HG02642 (cell line): ENCODE results near the gene POLN.
"Not testable (repeated sequence)": the region's sequence is repeated elsewhere in the genome, so short reads cannot be mapped to it uniquely, and the experiment has no call there.

Source experiments
- ATAC-seq: cut with Tn5 transposase; IDR thresholded peaks from one replicate; pipeline ENCODE4 v1.9.1; 2021; ENCODE audit warnings: mild to moderate bottlenecking; ENCODE audit not compliant: unreplicated experiment, poor library complexity

POLN gene

GRCh38 chr4:2231082-2231481 is 10.8 kb downstream of the POLN start:
- ATAC-seq: no peak

DNA sequence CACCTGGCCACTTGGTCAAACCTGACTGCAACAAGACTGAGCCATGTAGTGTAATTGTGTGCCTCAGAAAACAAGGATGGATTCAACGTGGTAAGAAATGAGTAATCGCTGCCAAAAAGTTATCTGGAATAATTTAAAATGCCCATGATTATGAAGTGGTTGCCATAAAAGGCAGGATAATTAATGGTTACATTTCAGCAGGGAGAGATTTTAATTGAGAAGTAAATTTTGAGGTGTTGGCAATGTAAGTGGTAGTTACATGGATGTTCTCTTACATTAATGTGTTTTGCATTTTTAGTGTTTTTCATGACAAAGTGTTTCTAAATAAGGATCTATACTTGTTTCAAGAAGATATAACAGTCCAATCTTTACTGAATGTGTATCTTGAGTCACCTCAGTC is 15.7 kb downstream of the POLN start:
- ATAC-seq: no peak

GRCh38 chr4:2222838-2223237 is 19.1 kb downstream of the POLN start:
- ATAC-seq: no peak

DNA sequence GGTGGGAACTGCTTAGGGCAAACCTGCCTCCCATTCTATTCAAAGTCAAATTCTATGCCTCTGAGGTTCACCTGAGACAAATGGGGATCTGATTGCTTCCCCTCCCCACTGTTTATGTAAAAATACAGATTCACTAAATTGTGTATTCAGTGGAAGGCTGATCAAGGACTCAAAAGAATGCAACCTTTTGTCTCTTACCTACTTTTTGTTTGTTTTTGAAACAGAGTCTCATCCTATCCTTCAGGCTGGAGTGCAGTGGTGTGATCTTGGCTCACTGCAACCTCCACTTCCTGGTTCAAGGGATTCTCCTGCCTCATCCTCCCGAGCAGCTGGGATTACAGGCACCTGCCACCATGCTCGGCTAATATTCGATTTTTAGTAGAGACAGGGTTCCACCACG is 20.5 kb downstream of the POLN start:
- not testable (repeated sequence) for ATAC-seq

DNA sequence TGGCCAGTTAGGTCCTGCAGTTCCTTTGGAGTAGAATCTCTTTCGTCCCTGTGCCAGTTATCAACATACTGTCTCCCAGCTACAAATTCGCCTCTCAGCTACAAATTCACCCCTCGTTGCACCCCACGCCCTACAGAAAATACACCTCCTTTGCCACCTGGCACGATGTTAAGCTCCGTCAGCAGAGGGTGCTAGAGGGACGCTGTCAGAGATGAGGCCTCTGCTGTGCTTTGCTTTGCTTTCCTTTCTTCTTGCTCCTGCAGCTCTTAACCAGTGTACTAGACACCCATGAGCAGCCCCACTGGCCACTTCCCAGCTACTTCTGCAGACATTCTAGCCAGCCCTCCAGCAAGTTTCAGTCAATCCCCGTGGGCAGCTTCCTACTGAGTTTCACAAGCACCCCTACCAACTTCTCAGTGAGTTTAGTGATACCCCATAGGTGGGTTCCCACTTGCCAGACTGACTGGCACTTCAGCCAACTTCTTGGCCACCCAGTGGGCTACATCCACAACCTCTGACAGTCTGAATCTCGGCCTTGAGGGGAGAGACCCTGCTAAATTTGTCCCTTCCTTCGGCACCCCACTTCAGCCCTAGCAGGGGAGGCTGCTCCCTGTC is 21.8 kb downstream of the POLN start:
- ATAC-seq: peak; percentile 66

- ATAC-seq: no peak
These were observed 22.6 kb downstream of the POLN start for GRCh38 chr4:2219233-2219760.

GRCh38 chr4:2218436-2218835 is 23.5 kb downstream of the POLN start:
- no peak for ATAC-seq

- ATAC-seq: no peak
These were observed 24.2 kb downstream of the POLN start for GRCh38 chr4:2217726-2218125.

DNA sequence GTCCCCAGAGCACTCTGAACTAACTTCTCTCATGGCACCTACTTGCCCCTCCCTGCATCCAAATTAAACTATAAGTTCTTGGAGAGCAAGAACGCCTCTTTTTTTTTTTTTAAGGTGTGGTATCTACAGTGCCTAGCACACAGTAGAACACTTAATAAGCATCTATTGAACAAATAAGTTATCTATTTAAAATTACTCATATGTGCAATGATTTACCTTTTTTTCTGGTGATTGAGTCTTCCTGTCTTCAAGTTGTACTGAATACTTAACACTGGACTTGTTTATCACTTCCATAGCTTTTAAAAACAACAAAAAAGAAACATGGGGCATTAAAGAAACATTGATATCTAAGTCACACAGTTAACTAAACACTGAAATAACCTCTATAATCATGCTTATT is 29.1 kb downstream of the POLN start:
- ATAC-seq: no peak

GRCh38 chr4:2202789-2203188 is 39.1 kb downstream of the POLN start:
- ATAC-seq: not testable (repeated sequence)

DNA sequence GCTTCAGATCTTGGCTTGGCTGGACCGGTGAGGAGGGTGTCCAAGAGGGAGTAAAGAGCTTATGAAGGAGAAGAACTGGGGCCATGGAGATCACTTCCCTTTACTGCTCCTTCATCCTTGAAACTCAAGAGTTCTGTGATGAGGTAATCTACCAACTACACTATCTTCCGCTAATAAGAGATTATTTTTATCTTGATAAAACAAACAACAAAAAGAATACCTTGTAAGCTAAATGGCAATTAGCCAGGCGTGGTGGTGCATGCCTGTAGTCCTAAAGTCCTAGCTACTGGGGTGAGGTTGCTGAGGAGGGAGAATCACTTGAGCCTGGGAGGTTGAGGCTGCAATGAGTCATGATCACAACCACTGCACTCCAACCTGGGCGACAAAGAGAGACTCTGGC is 47.4 kb downstream of the POLN start:
- no peak for ATAC-seq

DNA sequence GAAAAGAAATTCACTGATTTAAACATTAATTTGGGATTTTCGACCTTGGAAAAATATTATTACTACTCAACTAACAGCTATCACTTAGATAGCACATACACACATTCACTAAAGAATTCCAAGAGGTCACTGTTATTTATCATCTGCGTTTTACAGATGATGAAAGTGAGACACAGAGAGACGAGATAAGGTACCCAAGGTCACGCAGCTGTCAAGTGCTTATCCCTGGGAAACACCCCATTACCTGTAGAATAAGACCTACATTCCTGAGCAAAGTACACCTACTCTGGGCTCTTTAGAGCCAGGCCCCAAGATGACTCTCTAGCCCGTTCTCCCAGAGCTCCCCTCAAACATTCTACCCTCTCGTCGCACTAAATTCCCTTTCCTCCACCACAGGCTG is 48.6 kb downstream of the POLN start:
- no peak for ATAC-seq

GRCh38 chr4:2186865-2187172 is 55.1 kb downstream of the POLN start:
- ATAC-seq: no peak

DNA sequence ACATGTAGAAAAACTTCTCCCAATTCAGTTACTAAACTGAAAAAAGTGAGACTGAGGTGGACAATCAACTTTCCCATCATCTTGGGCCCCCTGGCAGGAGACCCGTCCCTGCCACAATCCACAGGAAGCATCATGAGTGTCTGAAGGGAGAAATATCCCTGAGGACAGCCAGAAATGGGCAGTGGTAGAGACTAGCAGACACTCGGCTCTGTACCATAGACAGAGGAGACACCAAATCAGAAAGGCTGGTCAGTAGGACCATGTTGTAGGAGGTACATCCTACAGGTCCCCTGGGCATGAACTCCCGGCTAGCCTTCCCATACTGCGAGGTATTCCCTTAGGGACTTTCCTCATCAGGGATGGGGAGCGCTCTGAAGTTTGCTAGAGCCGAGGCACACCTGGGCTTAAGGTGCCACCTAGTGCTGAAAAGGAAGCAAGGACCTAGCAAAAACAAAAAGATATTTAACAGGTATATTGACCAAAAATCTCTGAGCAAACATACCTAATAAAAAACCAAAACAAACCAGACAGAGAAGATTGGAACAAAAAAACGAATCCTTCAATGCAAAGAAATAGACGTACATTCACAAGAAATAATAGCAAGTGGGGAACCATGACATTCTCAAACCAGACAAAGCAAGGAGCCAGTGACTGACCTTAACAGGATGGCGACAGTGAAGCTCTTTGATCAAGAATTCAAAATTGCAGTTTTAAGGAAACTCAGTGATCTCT is 55.6 kb downstream of the POLN start:
- ATAC-seq: no peak

- ATAC-seq: no peak
These were observed 58.5 kb downstream of the POLN start for GRCh38 chr4:2183394-2183793.

- ATAC-seq: no peak
These were observed 58.9 kb downstream of the POLN start for GRCh38 chr4:2182994-2183393.

- no peak for ATAC-seq
These were observed 61.5 kb downstream of the POLN start for GRCh38 chr4:2180410-2180809.

- ATAC-seq: no peak
These were observed 62.2 kb downstream of the POLN start for GRCh38 chr4:2179717-2180116.

- ATAC-seq: no peak
These were observed 62.9 kb downstream of the POLN start for GRCh38 chr4:2178986-2179385.

DNA sequence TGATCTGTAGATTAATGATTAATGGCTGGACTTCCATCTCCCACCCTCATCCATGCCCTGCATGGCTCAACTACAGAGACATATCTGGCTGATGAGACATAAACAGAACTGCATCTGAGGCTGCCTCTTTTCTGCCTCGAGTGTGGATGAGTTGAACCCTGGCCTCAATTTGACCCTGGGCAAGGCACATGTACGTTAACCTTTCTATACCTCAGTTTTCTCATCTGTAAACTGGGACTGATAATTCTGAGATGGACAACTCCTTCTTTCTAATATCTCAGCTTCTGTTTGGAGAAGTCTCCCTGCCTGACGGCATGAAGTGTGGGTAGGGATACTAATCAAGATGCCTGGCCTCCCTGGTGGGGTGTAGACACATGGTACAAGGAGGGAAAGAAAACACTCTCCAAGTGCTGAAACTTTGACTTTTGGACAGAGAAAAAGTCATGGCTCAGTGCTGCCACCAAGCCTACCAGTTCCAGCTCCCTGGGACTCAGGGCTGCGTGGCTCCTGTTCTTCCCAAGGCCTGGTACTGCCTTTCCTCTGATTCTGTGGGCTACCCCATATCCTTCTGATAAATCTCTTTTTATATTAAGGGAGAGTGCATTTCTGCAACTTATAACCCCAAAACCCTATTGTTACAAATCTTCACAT is 64.4 kb downstream of the POLN start:
- ATAC-seq: no peak

DNA sequence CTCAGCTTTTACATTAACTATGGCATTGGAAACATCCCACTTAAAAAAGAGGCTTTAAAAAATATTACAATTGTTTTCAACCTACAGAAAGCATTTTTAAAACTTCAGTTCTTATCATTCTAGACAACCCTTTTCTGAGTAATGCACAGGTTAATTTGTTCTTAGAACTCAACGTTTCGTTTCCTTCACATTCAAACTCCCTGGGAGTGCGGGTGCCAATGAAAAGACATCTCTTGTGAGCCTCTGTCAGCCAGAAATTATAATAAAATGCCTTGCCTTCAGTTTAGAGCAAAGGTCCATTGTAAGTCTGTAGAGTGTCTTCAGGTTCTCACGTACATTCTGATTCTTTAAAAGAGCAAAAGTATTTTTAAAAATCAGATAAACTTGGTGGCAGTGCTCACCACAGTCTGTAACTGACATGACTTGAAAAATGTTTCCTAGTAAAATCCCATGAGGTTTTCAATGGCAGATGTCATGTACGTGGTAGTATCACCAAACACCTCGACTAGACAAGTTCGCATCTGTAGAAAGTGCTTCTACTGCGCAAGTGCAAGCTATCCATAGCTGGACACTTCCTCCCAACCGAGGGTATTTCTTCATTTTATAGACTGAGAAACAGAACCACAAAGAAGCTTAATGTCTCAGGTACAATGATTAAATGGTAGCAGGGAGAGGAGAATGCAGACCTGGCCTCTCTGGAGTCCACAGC is 65.8 kb downstream of the POLN start:
- ATAC-seq: no peak
